ENCODE results near the gene CRYBG2.
"Not testable (repeated sequence)": the region's sequence is repeated elsewhere in the genome, so short reads cannot be mapped to it uniquely, and the experiment has no call there.

CRYBG2 gene

GRCh38 chr1:26292735-26293134 lies 61.2 kb downstream of the CRYBG2 start:
- not testable (repeated sequence) for DNase-seq

GRCh38 chr1:26291939-26292338 lies 62.0 kb downstream of the CRYBG2 start:
- no peak for DNase-seq

GRCh38 chr1:26291433-26291832 lies 62.5 kb downstream of the CRYBG2 start:
- no peak for DNase-seq

GRCh38 chr1:26290882-26291261 lies 63.1 kb downstream of the CRYBG2 start:
- no peak for DNase-seq

- no peak for DNase-seq
Observed at GRCh38 chr1:26290122-26290881, 63.6 kb downstream of the CRYBG2 start.

- no peak for DNase-seq
Observed at GRCh38 chr1:26289158-26290059, 64.5 kb downstream of the CRYBG2 start.

GRCh38 chr1:26288311-26288941 lies 65.5 kb downstream of the CRYBG2 start:
- no peak for DNase-seq

GRCh38 chr1:26287811-26288210 lies 66.1 kb downstream of the CRYBG2 start:
- DNase-seq = no peak

GRCh38 chr1:26287033-26287711 lies 66.8 kb downstream of the CRYBG2 start:
- no peak for DNase-seq

GRCh38 chr1:26286064-26286416 lies 67.9 kb downstream of the CRYBG2 start:
- no peak for DNase-seq

GRCh38 chr1:26285366-26286063 lies 68.4 kb downstream of the CRYBG2 start:
- no peak for DNase-seq

- DNase-seq = no peak
Observed at GRCh38 chr1:26284597-26285347, 69.2 kb downstream of the CRYBG2 start.

- DNase-seq = no peak
Observed at GRCh38 chr1:26283871-26284596, 69.9 kb downstream of the CRYBG2 start.

- DNase-seq = no peak
Observed at GRCh38 chr1:26283279-26283853, 70.6 kb downstream of the CRYBG2 start.

GRCh38 chr1:26282401-26282918 lies 71.5 kb downstream of the CRYBG2 start:
- no peak for DNase-seq

GRCh38 chr1:26281971-26282370 lies 72.0 kb downstream of the CRYBG2 start:
- peak; percentile 80 for DNase-seq

- DNase-seq = no peak
Observed at GRCh38 chr1:26281091-26281958, 72.6 kb downstream of the CRYBG2 start.

- no peak for DNase-seq
Observed at GRCh38 chr1:26280333-26281042, 73.4 kb downstream of the CRYBG2 start.
